GM18870 (cell line): ENCODE results near the gene FCSK.
"Not testable (repeated sequence)": the region's sequence is repeated elsewhere in the genome, so short reads cannot be mapped to it uniquely, and the experiment has no call there.

Experiments used
- ATAC-seq: cut with Tn5 transposase; IDR thresholded peaks from one replicate; pipeline ENCODE4 v1.9.1; 2021; ENCODE audit warnings: moderate library complexity; ENCODE audit not compliant: unreplicated experiment

Gene FCSK

DNA sequence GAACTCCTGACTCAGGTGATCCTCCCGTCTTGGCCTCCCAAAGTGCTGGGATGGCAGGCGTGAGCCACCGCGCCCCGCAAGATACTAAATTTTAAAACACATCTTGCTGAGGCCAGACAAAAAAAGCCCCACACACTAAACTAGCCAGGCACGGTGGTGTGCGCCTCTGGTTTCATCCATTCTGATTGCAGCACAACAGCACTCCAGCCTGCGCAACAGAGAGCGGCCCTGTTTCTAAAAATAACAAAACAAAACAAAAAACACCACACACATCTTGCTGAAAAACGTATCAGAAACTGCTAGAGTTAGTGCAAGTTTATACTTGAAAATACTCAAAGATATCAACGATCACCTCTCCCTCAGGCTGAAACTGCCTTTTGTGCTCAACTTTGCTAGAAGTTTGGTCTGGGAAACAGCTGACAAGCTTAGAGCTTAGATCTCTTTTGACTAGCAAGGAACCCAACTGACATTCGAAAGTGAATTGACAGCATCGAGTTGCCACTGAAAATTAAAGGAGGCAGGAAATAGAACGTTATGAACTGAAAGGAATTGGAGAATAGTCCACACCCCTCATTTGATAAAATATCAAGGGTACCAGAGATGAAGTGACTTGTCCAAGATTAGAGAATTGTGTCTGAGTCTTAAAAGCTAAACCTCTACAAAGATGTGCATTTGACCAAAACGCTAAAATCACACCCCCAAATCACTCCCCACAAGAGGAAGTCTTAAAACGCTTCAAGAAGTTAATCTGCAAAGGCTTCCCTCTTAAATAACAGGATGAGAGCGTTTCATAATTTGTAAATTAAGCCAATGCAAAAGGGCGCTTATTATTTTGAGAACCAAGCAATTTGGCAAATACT is 68.1 kb downstream of the FCSK start:
- no peak for ATAC-seq

DNA sequence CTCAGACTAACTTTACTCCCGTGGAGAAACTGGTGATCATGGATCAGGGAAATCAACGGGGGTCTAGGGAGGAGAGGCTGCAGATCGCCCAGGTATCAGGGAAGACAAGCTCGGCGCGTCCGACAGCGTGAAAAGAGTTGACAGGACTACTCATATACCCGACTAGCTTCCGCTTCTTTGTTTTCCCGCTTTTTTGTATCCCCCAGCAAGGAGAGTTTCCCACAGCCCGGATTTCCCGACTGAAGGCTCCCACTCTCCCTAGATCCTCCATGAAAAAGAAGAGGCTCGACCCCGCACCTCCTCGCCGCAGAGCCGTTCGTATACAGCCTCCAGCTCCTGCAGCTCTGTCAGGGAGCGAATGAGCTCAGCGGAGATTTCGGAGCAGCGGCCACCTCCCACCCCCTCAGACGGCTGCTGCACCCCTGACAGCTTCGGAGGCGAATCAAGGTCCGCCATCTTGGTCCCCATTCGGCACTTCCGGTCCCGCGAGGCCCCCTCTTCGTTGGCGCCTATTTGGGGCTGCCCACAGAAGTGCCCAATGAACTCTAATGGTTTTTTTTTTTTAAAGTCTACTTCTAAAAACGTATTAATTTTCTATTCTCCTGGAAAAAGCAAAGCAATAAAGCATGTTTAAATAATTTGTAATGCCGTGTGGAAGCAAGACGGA is 68.8 kb downstream of the FCSK start, which contains the start of gene COG4:
Gene COG4, minus strand, starts transcription at position 479 of the 667 bp plus-strand sequence. Its CDS starts 11 bp downstream, at position 468.
- peak; percentile 34 for ATAC-seq

DNA sequence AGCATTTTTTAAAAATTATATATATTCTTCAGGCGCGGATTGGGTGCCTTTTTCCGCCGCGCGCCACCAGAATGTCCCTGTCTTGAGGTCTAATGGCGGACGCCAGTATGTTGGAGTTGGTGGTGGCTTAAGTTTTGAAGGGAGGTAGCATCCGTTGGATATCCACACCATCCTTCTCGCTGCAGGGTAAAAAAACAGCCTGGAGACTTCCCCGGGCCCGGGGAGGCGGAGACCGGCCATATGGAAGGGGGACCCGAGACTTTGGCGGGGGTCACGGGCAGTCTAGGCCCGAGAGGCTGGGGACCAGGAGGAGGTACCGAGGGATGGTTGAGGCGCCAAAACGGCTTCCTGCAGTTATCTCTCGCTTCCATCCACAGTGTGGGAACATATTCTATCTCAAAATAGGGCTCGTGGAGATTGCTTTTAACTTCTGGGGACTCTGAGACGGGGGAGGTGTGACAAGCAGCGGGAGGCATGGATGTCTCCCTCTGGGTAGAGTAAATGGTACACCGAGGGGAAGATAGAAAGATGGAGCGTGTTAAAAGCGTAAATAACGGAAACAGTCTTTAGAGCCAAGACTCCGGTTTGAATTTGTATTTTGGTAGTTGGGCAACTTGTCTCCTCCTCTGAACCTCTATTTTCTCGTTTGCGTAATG is 69.5 kb downstream of the FCSK start, which contains the start of gene SF3B3:
Gene SF3B3, plus strand, starts transcription at position 74 of the 656 bp plus-strand sequence. CDS start 2,841 bp downstream, outside the sequence.
- ATAC-seq: peak; percentile 50

DNA sequence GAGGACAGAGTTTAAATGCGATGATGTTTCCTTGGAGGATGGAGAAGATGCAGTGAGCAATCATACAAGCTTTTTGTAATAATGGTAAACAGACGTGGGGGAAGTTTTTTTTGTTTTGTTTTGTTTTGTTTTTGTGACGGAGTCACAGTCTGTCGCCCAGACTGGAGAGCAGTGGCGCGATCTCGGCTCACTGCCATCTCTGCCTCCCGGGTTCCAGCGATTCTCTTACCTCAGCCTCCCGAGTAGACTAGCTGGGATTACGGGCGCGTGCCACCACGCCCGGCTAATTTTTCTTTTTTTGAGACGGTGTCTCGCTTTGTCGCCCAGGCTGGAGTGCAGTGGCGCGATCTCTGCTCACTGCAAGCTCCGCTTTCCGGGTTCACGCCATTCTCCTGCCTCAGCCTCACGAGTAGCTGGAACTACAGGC is 70.0 kb downstream of the FCSK start:
- ATAC-seq: not testable (repeated sequence)

DNA sequence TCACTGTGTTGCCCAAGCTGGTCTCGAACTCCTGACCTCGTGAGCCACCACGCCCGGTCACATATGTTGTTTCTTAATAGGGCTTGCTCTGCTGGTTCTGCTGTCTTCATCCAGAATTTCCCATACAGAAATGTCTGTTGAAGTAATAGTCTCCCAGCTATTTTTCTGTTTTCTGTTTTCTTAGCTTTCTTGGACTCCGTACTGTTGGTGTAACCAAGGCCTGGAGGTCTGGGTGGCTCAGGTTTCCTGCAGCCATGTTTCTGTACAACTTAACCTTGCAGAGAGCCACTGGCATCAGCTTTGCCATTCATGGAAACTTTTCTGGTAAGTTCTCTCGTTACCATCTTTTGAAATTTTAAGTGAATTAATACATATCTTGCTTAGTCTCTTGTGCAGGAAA is 72.0 kb downstream of the FCSK start:
- ATAC-seq: no peak

DNA sequence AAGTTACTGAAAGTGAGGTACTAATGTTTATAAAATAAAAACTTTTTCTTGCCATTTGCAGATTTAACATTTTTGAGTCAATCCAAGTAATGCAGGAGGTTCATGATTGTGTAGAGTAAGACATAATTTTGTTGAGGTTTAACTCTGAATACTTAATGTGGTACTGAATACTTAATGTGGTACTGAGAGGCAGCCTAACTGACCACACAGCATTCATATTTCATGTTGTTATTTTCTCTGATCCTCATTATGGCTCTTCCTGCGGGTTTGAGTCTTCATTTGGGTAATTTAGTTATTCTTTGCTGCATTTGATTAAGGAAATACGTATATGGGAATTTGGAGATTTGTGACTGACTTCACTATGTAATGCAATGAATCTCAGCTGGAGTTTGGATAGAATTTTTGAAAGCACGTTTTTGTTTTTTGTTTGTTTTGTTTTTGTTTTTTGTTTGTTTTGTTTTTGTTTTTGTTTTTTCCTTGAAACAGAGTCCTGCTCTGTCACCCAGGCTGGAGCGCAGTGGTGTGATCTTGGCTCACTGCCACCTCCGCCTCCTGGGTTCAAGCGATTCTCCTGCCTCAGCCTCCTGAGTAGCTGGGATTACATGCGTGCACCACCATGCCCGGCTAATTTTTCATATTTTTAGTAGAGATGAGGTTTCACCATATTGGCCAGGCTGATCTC is 73.1 kb downstream of the FCSK start:
- no peak for ATAC-seq

DNA sequence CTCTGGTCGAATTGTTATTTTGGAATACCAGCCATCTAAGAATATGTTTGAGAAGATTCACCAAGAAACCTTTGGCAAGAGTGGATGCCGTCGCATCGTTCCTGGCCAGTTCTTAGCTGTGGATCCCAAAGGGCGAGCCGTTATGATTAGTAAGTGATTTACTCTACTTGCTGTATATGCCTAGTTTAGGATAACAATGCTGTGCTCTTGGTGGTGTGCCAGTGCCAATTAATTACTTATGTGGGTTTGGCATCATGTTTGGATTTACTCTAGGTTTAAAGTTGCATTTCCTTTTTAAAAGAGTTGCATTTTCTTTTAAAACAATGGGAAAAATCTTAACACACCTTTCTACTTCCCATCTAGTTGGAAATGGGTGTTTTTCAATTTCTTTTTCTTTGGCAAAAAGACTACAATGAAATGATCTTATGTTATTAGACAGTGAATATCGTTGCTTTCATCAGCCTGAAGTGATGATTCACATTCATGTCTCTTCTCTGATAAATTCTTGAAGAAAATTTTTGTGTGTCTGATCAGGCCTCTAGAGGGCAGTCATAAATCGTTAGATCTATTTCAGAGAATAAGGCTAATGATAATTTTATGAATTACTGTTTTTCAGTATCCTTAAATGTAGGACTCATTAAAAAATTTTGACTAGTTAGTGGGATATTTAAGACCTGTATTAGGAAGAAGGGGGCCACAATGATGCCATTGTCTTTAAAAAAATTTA is 74.8 kb downstream of the FCSK start:
- ATAC-seq: no peak
